ENCODE data around the gene REV1.

- no peak for TF ChIP-seq CTCF (IDR thresholded peaks at IDR 0.05; ENCODE audit: low read length)
- no peak for TF ChIP-seq EZH2phosphoT487 (IDR thresholded peaks at IDR 0.05; ENCODE audit: low read length)
- TF ChIP-seq EZH2 (optimal IDR thresholded peaks at IDR 0.05; ENCODE audit: low read depth, low read length) = no peak
Observed at GRCh38 chr2:99487906-99488305, 1.9 kb downstream of the REV1 start.
